ENCODE results near the gene CHD5.

The CHD5 gene

GRCh38 chr1:6177681-6178380 lies 2.3 kb downstream of the CHD5 start:
- Histone ChIP-seq H3K27me3 (replicated peaks; ENCODE audit: insufficient read depth, low read length) (peaks cover 62% of the 10 kb centered on the region), H3K4me3 (ENCODE audit: low read length) (no peak overlapping the region), H2AFZ (ENCODE audit: low read length) (no peak overlapping the region), H3K27ac (ENCODE audit: low read length) (no peak overlapping the region), H4K20me1 (ENCODE audit: insufficient read depth, low read length) (no peaks in the 10 kb centered on the region), H3K36me3 (replicated peaks; ENCODE audit: insufficient read depth, low read length) (no peaks in the 10 kb centered on the region), H3K79me2 (ENCODE audit: low read length) (no peaks in the 10 kb centered on the region), H3K9me2 (replicated peaks; ENCODE audit: insufficient read depth, low read length) (no peaks in the 10 kb centered on the region), H3K4me1 (ENCODE audit: low read length) (no peaks in the 10 kb centered on the region), H3K9me3 (replicated peaks; ENCODE audit: insufficient read depth, low read length) (no peaks in the 10 kb centered on the region), H3F3A (ENCODE audit: insufficient read depth, low read length) (no peaks in the 10 kb centered on the region), H3K9ac (ENCODE audit: low read length) (no peak overlapping the region), H3K4me2 (ENCODE audit: low read depth, low read length) (no peak overlapping the region)
- DNase-seq, result no peak
- no peak for TF ChIP-seq EZH2phosphoT487 (IDR thresholded peaks at IDR 0.05; ENCODE audit: low read length)
- TF ChIP-seq EZH2 (optimal IDR thresholded peaks at IDR 0.05; ENCODE audit: low read depth, low read length), result no peak
- TF ChIP-seq, protein P1, sequence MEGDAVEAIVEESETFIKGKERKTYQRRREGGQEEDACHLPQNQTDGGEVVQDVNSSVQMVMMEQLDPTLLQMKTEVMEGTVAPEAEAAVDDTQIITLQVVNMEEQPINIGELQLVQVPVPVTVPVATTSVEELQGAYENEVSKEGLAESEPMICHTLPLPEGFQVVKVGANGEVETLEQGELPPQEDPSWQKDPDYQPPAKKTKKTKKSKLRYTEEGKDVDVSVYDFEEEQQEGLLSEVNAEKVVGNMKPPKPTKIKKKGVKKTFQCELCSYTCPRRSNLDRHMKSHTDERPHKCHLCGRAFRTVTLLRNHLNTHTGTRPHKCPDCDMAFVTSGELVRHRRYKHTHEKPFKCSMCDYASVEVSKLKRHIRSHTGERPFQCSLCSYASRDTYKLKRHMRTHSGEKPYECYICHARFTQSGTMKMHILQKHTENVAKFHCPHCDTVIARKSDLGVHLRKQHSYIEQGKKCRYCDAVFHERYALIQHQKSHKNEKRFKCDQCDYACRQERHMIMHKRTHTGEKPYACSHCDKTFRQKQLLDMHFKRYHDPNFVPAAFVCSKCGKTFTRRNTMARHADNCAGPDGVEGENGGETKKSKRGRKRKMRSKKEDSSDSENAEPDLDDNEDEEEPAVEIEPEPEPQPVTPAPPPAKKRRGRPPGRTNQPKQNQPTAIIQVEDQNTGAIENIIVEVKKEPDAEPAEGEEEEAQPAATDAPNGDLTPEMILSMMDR (IDR thresholded peaks at IDR 0.05; ENCODE audit: low read length), result no peak

- peaks cover 72% of the 10 kb centered on the region for H3K27me3 ChIP-seq (replicated peaks; ENCODE audit: insufficient read depth, low read length)
- H3K36me3 ChIP-seq (replicated peaks; ENCODE audit: insufficient read depth, low read length), result no peaks in the 10 kb centered on the region
- no peak overlapping the region for H3K9ac ChIP-seq (ENCODE audit: low read length)
- H4K20me1 ChIP-seq (ENCODE audit: insufficient read depth, low read length), result no peaks in the 10 kb centered on the region
- no peak overlapping the region for H3K27ac ChIP-seq (ENCODE audit: low read length)
- H3K9me3 ChIP-seq (replicated peaks; ENCODE audit: insufficient read depth, low read length), result no peaks in the 10 kb centered on the region
- no peak overlapping the region for H3K4me2 ChIP-seq (ENCODE audit: low read depth, low read length)
- no peaks in the 10 kb centered on the region for H3K4me1 ChIP-seq (ENCODE audit: low read length)
- H3K79me2 ChIP-seq (ENCODE audit: low read length), result no peaks in the 10 kb centered on the region
- TF ChIP-seq, protein P1 (IDR thresholded peaks at IDR 0.05; ENCODE audit: low read length), result no peak
- TF ChIP-seq EZH2phosphoT487 (IDR thresholded peaks at IDR 0.05; ENCODE audit: low read length) (no peak), EZH2 (optimal IDR thresholded peaks at IDR 0.05; ENCODE audit: low read depth, low read length) (no peak)
- H2AFZ ChIP-seq (ENCODE audit: low read length), result no peak overlapping the region
- no peaks in the 10 kb centered on the region for H3F3A ChIP-seq (ENCODE audit: insufficient read depth, low read length)
- no peak for DNase-seq
- no peak overlapping the region for H3K4me3 ChIP-seq (ENCODE audit: low read length)
- no peaks in the 10 kb centered on the region for H3K9me2 ChIP-seq (replicated peaks; ENCODE audit: insufficient read depth, low read length)
Measured at GRCh38 chr1:6176779-6177178, 3.3 kb downstream of the CHD5 start.

DNA sequence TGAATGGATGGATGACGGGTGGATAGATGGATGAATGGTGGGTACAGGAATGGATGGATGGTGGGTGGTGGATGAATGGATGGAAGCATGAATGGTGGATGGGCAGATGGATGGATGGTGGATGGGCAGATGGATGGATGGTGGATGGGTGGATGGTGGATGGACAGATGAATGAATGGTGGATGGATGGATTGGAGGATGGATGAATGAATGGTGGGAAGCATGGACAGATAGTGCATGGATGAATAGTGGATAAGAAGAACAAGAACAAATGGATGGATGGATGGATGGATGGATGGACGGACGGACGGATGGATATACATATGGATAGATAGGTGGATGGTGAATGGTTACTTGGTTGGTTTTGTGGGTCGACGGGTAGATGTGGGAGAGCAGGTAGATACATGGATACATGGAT lies 4.7 kb downstream of the CHD5 start:
- Histone ChIP-seq H3K27me3 (replicated peaks; ENCODE audit: insufficient read depth, low read length) (peaks cover 73% of the 10 kb centered on the region), H3K9me2 (replicated peaks; ENCODE audit: insufficient read depth, low read length) (no peaks in the 10 kb centered on the region)
- no peak for DNase-seq

More for the DNA sequence above, 4.7 kb downstream of the CHD5 start:
- H2AFZ ChIP-seq (ENCODE audit: low read length), result no peak overlapping the region
- no peaks in the 10 kb centered on the region for H3K79me2 ChIP-seq (ENCODE audit: low read length)
- no peaks in the 10 kb centered on the region for H3K9me3 ChIP-seq (replicated peaks; ENCODE audit: insufficient read depth, low read length)
- H3K9ac ChIP-seq (ENCODE audit: low read length), result no peak overlapping the region
- no peaks in the 10 kb centered on the region for H3K4me1 ChIP-seq (ENCODE audit: low read length)
- no peak for TF ChIP-seq EZH2 (optimal IDR thresholded peaks at IDR 0.05; ENCODE audit: low read depth, low read length)
- TF ChIP-seq, protein P1 (IDR thresholded peaks at IDR 0.05; ENCODE audit: low read length), result no peak
- TF ChIP-seq EZH2phosphoT487 (IDR thresholded peaks at IDR 0.05; ENCODE audit: low read length), result no peak
- H3F3A ChIP-seq (ENCODE audit: insufficient read depth, low read length), result no peaks in the 10 kb centered on the region
- no peaks in the 10 kb centered on the region for H4K20me1 ChIP-seq (ENCODE audit: insufficient read depth, low read length)
- H3K27ac ChIP-seq (ENCODE audit: low read length), result no peak overlapping the region
- H3K36me3 ChIP-seq (replicated peaks; ENCODE audit: insufficient read depth, low read length), result no peaks in the 10 kb centered on the region
- no peak overlapping the region for H3K4me3 ChIP-seq (ENCODE audit: low read length)
- no peak overlapping the region for H3K4me2 ChIP-seq (ENCODE audit: low read depth, low read length)

Measured in MM.1S (cell line).